ENCODE data around the gene ANAPC4.

DNA sequence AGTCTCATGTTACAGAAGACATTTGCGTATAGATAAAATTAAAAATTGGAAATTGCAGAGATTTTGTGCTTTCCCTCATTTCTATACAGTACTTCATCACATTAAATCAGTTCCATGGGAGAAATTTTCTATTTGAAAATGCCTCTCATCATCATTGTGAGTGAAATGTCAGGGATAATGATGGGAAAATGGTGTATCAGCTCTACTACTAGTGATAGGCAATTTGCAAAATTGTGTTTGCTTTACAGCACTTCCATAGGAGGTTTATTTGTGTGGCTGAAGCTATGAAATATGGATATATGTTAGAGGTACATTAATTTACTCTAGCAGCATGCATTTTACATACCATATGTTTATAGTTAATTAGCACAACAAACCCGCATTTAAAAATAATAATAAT lies 21.0 kb upstream of the ANAPC4 start:
- TF ChIP-seq, protein P1, sequence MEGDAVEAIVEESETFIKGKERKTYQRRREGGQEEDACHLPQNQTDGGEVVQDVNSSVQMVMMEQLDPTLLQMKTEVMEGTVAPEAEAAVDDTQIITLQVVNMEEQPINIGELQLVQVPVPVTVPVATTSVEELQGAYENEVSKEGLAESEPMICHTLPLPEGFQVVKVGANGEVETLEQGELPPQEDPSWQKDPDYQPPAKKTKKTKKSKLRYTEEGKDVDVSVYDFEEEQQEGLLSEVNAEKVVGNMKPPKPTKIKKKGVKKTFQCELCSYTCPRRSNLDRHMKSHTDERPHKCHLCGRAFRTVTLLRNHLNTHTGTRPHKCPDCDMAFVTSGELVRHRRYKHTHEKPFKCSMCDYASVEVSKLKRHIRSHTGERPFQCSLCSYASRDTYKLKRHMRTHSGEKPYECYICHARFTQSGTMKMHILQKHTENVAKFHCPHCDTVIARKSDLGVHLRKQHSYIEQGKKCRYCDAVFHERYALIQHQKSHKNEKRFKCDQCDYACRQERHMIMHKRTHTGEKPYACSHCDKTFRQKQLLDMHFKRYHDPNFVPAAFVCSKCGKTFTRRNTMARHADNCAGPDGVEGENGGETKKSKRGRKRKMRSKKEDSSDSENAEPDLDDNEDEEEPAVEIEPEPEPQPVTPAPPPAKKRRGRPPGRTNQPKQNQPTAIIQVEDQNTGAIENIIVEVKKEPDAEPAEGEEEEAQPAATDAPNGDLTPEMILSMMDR (IDR thresholded peaks at IDR 0.05): no peak
- no peak for TF ChIP-seq POLR2A (IDR thresholded peaks at IDR 0.05)
